Measurements from ENCODE around the gene AFG1L. TPM values are rescaled to one million over a fixed set of nuclear protein-coding genes. Genes with fewer than 3 reads are reported as not detected.
"Not testable (repeated sequence)": the region's sequence is repeated elsewhere in the genome, so short reads cannot be mapped to it uniquely, and the experiment has no call there.

The AFG1L gene
- total RNA-seq, 1 donor, result 2.4 TPM

DNA sequence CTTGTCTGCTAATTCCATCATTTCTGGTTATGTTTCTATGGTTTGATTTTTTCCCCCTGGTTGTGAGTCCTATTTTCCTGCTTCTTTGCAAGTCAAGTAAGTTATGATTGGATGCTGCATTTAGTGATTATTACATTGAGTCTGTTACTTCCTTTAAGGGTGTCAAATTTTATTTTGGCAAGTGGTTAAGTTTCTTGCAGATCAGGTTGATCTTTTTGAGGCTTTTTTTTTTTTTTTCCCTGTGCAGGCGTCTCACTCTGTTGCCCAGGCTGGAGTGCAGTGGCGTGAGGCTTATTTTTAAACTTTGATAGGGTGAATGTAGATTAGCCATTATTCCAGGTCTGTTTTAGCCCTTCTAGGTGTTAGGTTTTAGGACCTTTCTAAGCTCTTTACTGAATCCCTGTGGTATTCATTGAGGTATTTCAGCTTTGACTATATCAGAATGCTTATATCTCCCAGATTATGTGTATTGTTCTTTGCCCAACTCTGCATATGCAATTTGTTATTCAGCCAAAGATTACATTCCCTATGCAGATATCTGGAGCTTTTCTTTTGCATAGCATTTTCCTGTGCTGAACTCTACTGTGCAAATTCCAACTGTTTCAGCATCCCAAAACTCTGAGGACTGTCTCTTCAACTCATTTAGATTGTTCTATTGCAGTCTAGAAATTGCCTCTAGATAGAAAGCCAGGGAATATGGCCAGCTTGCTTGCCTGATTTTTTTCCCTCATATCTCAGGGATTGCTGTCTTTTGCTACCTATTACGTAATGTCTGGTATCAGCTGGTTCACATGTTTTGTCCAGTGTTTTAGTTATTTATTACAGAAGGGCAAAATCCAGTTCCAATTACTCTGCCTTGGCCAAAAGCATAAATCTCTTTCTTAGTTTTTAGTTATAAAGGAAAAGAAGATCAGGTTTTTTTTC lies 113.3 kb downstream of the AFG1L start:
- DNase-seq (ENCODE audit: low read depth in 2 of 3, low spot score in 2 of 3), result no peak

DNA sequence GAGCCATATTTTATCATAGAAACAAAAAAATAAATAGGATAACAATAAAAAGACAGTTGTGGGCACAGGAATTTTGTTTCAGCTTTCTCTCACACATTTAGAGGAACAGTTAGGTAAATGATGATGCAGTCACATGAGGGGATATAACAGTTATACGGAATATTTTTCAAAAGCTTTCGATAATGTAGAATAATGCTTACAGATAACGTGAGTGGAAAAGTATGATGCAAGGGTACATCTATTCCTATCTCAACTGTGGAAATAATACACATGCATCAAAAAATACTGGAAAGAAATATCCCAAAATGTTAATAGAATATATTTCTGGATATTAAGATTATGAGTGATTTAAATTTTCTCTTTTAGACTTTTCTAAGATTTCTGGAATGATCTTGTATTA lies 114.0 kb downstream of the AFG1L start:
- DNase-seq (ENCODE audit: low read depth in 2 of 3, low spot score in 2 of 3), result no peak

DNA sequence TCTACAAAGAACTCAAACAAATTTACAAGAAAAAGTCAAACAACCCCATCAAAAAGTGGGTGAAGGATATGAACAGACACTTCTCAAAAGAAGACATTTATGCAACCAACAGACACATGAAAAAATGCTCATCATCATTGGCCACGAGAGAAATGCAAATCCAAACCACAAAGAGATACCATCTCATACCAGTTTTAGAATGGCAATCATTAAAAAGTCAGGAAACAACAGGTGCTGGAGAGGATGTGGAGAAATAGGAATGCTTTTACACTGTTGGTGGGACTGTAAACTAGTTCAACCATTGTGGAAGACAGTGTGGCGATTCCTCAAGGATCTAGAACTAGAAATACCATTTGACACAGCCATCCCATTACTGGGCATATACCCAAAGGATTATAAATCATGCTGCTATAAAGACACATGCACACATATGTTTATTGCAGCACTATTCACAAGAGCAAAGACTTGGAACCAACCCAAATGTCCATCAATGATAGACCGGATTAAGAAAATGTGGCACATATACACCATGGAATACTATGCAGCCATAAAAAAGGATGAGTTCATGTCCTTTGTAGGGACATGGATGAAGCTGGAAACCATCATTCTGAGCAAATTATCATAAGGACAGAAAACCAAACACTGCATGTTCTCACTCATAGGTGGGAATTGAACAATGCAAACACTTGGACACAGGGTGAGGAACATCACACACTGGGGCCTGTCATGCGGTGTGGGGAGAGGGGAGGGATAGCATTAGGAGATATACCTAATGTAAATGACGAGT lies 121.4 kb downstream of the AFG1L start:
- DNase-seq (ENCODE audit: low read depth in 2 of 3, low spot score in 2 of 3), result not testable (repeated sequence)

GRCh38 chr6:108417027-108417426 lies 122.2 kb downstream of the AFG1L start:
- no peak for DNase-seq (ENCODE audit: low read depth in 2 of 3, low spot score in 2 of 3)

DNA sequence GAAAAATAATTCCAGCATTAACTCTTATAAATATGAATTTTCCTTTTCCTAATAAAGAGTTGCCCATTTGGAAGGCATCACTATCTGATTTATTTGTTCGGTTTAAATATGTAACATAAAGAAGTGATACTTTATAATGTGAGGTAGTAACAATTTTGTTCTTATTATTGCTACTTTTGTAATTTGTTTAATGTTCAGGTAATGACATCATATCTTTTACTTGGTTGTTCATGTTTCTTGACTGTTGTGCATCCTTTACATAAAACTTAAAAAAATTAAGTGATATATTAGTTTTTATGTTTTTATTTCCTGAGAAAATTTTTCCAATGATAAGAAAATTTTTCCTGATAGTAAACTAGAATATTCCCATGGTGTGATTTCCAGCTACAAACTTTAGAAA lies 124.6 kb downstream of the AFG1L start:
- no peak for DNase-seq (ENCODE audit: low read depth in 2 of 3, low spot score in 2 of 3)

DNA sequence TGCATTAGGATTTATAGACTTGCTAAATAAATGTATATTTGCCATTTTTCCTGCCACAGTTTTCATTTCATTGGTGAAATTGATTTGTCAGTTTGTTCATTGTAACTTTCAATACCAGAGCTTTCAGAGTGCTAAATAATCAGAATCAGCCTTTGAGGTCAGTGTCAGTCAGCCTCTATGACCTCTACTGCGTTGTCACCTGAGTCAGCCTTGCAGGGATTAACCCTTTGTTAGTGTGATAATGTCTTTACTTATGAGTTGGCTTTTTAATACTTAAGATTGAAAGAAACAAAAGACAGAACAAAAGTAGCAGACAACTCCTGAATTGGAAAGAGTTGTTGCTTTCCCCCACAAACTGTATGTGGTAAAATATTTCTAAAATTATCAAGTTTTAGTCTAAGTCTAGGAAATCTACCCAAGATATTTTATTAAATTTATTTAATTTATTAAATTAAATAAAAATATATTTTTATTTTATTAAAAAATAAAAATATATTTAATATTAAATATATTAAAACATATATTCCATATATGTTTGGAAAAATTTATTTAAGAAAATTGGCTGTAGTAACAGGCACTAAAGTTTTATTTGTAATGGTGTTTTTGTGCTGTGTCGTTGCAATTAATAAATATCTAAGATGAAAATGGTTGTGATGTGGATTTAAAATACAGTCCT lies 125.2 kb downstream of the AFG1L start:
- DNase-seq (ENCODE audit: low read depth in 2 of 3, low spot score in 2 of 3), result no peak

DNA sequence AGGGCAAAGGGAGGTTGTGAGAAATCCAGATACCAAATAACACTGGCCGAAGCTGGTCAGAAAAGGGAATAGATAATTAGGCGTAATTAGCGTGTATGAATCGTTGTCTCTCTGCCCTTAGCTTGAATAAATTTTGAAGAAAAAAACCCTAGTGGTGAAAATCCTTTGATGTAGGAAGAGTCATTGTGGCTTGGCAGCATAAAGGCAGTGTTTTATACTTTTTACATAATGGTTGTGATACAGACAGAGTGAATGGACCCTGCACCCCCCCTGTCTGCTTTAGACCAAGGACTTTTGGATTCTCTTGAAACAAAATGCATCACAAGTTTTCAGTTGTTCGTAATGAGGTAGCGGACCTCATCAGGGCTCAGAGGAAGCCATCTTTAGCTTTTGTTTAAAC lies 126.5 kb downstream of the AFG1L start:
- DNase-seq (ENCODE audit: low read depth in 2 of 3, low spot score in 2 of 3), result no peak

GRCh38 chr6:108423982-108424705 lies 129.3 kb downstream of the AFG1L start:
- peak in 1 of 3 donors; percentile 34 for DNase-seq (ENCODE audit: low read depth in 2 of 3, low spot score in 2 of 3)

DNA sequence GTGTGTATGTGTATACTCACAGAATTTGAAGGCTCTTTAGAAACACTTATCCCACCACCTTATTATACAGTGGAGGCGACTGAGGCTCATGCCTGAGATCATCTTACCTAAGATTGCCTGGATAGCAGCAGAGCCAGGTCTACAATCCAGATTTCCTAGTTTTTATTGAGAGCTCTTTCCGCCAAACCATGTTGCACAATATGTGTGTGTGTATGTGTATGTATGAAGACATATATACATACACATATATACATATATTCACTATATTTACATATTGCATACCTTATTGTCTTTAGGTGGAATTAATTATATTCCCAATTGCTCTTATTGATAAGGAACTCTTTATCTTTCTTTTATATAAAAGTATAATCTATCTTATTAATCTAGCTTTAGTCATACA lies 130.6 kb downstream of the AFG1L start:
- DNase-seq (ENCODE audit: low read depth in 2 of 3, low spot score in 2 of 3), result no peak

DNA sequence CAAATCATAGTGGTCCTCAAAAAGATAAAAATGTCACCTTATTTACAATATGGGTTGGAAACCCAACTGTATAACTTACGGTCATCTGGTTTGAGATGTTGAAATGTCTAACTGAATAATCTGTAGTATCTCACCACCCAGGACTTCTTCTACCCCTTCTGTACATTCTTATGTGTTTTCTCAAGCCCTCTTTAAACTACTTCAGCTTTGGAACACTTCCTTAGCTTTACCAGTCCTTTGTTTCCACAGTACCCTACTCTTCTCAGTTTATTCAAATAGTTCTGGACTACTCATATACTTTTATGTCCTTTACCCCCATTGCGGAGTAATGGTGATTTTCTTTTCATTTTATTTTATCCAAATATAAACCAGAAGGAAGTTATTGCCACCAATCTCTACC lies 137.3 kb downstream of the AFG1L start:
- DNase-seq (ENCODE audit: low read depth in 2 of 3, low spot score in 2 of 3), result no peak

DNA sequence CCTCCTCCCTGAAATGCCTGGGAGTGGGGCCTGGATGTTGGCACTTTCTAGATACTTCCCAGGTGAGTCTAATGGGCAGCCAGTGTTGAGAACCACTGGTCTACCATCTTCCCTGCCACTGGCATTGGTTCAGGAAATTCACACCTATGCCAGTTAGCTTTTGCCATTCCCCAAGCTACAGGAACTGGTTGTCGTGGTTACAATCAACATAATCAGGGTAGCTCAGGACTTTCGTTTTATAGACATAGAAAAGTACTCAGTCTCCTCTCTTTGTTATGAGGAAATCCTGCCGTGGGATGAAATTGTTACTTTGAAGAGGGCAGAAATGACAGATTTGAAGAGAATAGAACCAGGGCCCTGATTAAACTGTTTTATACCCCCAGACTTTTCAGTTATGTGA lies 137.9 kb downstream of the AFG1L start:
- peak in 2 of 3 donors; percentile 26 to 58 for DNase-seq (ENCODE audit: low read depth in 2 of 3, low spot score in 2 of 3)

- DNase-seq (ENCODE audit: low read depth in 2 of 3, low spot score in 2 of 3), result no peak
These were observed 139.4 kb downstream of the AFG1L start for GRCh38 chr6:108434222-108434621.

DNA sequence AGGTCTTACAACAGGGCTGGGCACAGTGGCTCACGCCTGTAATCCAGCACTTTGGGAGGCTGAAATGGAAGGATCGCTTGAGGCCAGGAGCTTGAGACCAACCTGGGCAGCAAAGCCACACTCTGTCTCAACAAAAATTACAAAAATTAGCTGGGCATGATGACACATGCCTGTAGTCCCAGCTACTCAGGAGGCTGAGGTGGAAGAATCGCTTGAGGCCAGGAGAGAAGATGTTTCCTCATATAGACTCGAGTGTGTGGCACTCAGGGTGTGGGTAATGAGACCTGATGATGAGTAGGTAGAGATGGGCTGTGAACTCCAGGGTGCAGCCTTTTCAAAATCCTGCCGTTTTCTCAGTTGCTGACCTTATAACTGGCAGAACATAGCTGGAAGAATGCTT lies 140.5 kb downstream of the AFG1L start:
- no peak for DNase-seq (ENCODE audit: low read depth in 2 of 3, low spot score in 2 of 3)

DNA sequence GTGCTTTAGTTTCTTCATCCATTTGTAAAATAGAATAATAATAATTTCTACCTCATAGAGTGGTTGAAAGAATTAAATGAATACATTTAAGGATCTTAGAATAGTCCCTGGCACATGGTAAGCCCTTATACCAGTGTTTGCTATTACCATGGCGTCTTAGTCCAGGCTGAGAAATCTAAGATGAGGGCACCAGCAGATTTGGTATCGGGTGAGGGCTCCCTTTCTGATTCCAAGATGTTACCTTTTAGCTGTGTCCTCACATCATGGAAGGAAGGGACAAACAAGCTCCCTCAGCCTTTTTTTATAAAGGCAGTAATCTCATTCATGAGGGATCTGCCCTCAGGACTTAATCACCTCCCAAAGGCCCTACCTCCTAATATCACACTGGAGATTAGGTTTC lies 141.9 kb downstream of the AFG1L start:
- no peak for DNase-seq (ENCODE audit: low read depth in 2 of 3, low spot score in 2 of 3)

DNA sequence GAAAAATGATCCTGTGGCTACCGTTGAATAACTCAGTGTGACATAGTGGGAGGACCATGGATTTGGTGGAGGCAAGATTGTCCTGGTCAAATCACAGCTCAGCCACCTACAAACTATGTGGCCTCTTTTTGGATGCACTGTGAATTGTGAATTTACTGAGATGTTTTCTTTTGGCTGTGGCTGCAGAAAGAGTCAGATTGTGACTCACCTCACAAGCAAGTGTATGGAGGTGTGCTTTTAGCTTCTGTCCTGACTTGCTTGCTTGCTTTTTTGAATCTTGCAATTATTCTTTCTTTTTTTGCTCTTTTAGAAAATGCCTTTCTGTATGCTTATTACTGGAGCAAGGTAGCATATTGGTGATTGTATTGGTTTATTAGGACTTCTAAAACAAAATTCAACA lies 143.0 kb downstream of the AFG1L start:
- DNase-seq (ENCODE audit: low read depth in 2 of 3, low spot score in 2 of 3), result no peak

GRCh38 chr6:108438918-108439317 lies 144.1 kb downstream of the AFG1L start:
- peak in 1 of 3 donors; percentile 21 for DNase-seq (ENCODE audit: low read depth in 2 of 3, low spot score in 2 of 3)

DNA sequence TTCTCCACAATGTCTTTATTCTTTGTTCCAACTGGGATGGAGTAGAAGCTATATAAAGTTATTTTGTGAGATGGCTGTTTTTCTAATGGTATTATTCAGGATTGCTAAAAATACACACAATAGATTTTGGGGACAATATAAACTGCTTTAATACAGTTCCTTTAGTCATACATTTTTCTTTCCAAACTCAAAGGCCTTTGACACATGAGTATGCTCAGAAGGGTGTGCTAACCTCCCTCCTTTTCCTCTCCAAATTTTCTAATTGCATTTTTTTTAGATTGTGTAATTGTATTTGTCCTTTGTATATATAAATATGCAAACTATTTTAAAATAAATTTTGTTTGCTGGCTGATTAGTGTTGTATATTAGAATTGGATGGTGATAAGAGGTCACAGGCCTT lies 146.3 kb downstream of the AFG1L start:
- DNase-seq (ENCODE audit: low read depth in 2 of 3, low spot score in 2 of 3), result no peak

DNA sequence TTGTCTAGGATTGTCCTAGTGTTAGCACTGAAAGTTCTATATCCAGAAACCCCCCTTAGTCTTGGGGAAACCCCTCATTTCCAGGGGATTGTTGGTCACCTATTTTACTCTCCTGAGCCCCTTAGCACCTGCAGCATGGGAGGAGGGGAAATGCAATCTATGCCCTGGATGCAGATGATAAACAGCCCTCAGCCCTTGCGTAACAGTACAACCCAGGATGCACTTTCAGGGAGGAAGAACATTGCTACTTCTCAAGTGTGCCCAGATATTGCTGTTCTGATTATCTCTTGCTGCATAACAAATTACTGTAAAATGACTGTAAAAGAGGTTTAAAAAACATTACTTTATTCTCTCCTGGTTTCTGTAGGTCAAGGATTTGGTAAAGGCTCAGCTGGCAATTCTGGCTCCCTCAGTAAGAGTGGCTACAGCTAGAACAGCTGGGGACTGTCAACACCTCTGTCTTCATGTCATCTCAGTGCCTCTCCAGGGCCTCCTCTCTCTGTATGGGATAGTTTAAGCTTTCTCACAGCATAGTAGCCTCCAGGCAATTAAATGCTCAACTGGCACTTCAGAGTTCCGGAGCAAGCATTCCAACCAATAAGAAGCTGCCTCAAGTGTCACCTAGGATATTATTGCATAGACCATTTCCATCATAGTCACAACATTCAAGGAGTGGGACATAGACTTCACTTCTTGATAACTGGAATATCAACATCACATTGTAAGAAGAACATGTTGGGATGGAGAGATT lies 148.1 kb downstream of the AFG1L start:
- DNase-seq (ENCODE audit: low read depth in 2 of 3, low spot score in 2 of 3), result no peak

GRCh38 chr6:108446629-108447150 lies 151.8 kb downstream of the AFG1L start:
- DNase-seq (ENCODE audit: low read depth in 2 of 3, low spot score in 2 of 3), result no peak

DNA sequence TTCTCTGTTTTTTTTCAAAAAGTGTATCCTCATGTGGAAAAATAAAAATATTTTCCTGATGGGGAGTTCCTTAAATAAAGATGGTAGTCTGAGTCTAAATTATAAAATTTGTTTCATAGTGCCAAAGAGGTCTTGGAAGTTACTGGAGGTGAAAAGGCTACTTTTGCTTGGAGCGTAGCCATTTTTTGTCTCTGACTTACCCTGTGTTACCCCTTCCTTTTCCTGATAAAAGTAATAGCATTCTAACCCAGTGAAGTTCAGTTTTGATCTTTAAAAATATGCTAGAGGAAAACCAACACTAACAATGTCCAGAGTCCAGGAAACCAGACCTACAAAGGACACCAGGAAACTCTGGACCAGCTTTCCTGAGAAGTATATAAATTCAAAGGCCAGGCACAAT lies 153.6 kb downstream of the AFG1L start:
- DNase-seq (ENCODE audit: low read depth in 2 of 3, low spot score in 2 of 3), result no peak

Measured in hematopoietic multipotent progenitor cell (in vitro differentiated cells).